Measurements from ENCODE around the gene CCT2. TPM values are rescaled to one million over a fixed set of nuclear protein-coding genes. Genes with fewer than 3 reads are reported as not detected.

CCT2 gene
- total and polyA plus RNA-seq, 9 of the 15 experiments (the other 6 are each of a cell fraction or from before 2014, with no cell fraction given), result 341 to 738 (median 490) TPM

DNA sequence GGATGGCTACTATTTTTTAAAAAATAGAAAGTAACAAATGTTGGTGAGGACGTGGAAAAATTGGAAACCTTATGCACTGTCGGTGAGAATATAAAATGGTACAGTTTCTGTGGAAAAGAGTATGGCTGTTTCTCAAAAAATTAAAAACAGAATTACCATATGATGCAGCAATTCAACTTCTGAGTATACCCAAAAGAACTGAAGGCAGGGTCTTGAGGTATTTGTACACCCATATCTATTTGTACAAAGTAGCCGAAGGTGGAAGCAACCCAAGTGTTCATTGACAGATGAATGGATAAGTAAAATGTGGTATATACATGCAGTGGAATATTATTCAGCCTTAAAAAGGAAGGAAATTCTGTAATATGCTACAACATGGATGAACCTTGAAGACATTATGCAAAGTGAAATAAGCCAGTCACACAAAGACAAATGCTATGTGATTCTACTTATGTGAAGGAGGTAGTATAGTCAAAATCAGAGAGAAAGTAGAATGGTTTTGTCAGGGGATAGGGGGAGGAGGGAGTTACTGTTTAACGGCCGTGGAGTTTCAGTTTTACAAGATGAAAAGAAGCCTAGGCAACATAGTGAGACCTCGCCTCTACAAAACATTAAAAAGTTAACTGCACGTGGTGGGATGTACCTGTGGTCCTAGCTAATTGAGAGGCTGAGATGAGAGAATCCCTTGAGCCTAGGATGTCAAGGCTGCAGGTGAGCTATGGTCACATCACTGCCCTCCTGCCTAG lies 38.4 kb upstream of the CCT2 start:
- Histone ChIP-seq H3K9me3 (replicated peaks; ENCODE audit: control insufficient read depth, insufficient read depth, low read depth, low read length) (no peaks in the 10 kb centered on the region; the same call in 1 of the 2 replicates), H3K9ac (ENCODE audit: insufficient read depth in 1 of 2, low read depth in 2 of 2, low read length in 2 of 2) (no peak overlapping the region), H2AFZ (ENCODE audit: low read depth, low read length) (no peak overlapping the region), H3K4me3 (no peak overlapping the region), H3K36me3 (ENCODE audit: control insufficient read depth, insufficient read depth, low read length) (no peaks in the 10 kb centered on the region), H3K9me1 (ENCODE audit: control insufficient read depth, insufficient read depth, low read length) (no peaks in the 10 kb centered on the region), H3K27ac (ENCODE audit: extremely low read depth, low read depth, low read length) (no peak overlapping the region), H3K79me2 (ENCODE audit: control insufficient read depth, insufficient read depth, low read length) (no peaks in the 10 kb centered on the region), H3K4me2 (ENCODE audit: insufficient read depth, low read length) (no peak overlapping the region), H3K27me3 (ENCODE audit: control insufficient read depth in 2 of 2, insufficient read depth in 2 of 2, low read length in 2 of 2) (no peaks in the 10 kb centered on the region), H3K4me1 (replicated peaks in 1 of 2; ENCODE audit: control insufficient read depth in 2 of 2, insufficient read depth in 2 of 2, low read length in 2 of 2) (no peaks in the 10 kb centered on the region), H4K20me1 (replicated peaks; ENCODE audit: control insufficient read depth, insufficient read depth, low read length) (no peaks in the 10 kb centered on the region)
- WGBS (ENCODE audit: insufficient coverage, low coverage, missing lambda C conversion rate), result 83% methylated on average over 7 of the region's 7 CpGs
- ChIA-PET POLR2A (no interaction called here), CTCF (ENCODE audit: low intra/inter-chr PET ratio) (no interaction called here)
- FAIRE-seq, result no peak
- in situ Hi-C loops (cut with MboI), result no loop called here
- no peak for DNase-seq (ENCODE audit: extremely low read depth in 1 of 4, low spot score in 3 of 4)
- ATAC-seq, result no peak
- TF ChIP-seq ZNF146 (CRISPR knock-in tag; IDR thresholded peaks at IDR 0.05; ENCODE audit: unreplicated experiment) (peak; percentile 22), PHB2 (IDR thresholded peaks at IDR 0.05; ENCODE audit: low read depth) (no peak), ZFP91 (CRISPR knock-in tag; IDR thresholded peaks at IDR 0.05) (no peak)
- intact Hi-C loops (cut with micrococcal nuclease), result no loop called here
- BruUV-seq (replicated peaks), result no TSS peak

DNA sequence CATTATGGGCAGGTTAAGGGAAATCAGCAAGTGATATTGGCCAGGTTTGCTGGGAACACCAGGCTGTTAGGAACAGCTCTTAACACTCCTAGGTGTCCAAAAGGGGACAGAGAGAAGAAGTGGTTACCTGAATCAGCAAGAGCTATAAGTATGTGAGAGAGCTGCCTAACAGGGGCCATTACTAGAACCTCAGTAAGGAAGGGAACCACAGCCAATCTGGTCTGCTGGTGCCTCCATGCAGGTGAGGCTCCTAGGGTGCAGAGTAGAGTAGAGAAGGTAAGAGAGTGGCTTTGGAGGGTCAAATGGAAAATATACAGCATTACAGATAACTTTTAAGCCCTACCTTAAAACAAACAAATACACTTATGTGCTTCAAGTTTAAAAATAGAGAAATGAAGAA lies 36.6 kb upstream of the CCT2 start:
- Histone ChIP-seq H3K4me2 (ENCODE audit: insufficient read depth, low read length) (no peak overlapping the region), H3K27ac (ENCODE audit: extremely low read depth, low read depth, low read length) (no peak overlapping the region), H4K20me1 (replicated peaks; ENCODE audit: control insufficient read depth, insufficient read depth, low read length) (no peaks in the 10 kb centered on the region), H2AFZ (ENCODE audit: low read depth, low read length) (no peak overlapping the region), H3K9ac (ENCODE audit: insufficient read depth in 1 of 2, low read depth in 2 of 2, low read length in 2 of 2) (no peak overlapping the region), H3K27me3 (ENCODE audit: control insufficient read depth in 2 of 2, insufficient read depth in 2 of 2, low read length in 2 of 2) (no peaks in the 10 kb centered on the region), H3K4me3 (no peak overlapping the region), H3K9me1 (ENCODE audit: control insufficient read depth, insufficient read depth, low read length) (no peaks in the 10 kb centered on the region), H3K4me1 (replicated peaks in 1 of 2; ENCODE audit: control insufficient read depth in 2 of 2, insufficient read depth in 2 of 2, low read length in 2 of 2) (no peaks in the 10 kb centered on the region; a peak in 1 of 5 replicates), H3K36me3 (ENCODE audit: control insufficient read depth, insufficient read depth, low read length) (no peaks in the 10 kb centered on the region), H3K9me3 (replicated peaks; ENCODE audit: control insufficient read depth, insufficient read depth, low read depth, low read length) (no peaks in the 10 kb centered on the region; the same call in 1 of the 2 replicates), H3K79me2 (ENCODE audit: control insufficient read depth, insufficient read depth, low read length) (no peaks in the 10 kb centered on the region)
- intact Hi-C loops (cut with micrococcal nuclease) (no loop called here), in situ Hi-C loops (cut with MboI) (no loop called here)
- ChIA-PET POLR2A (interaction anchor here (0.9 kb wide), 1 partner anchor 34 kb away, joined by 3 read pairs; no protein-coding TSS in a partner anchor), CTCF (ENCODE audit: low intra/inter-chr PET ratio) (no interaction called here)
- FAIRE-seq (no peak), ATAC-seq (no peak), DNase-seq (ENCODE audit: extremely low read depth in 1 of 4, low spot score in 3 of 4) (no peak)
- TF ChIP-seq PPARD (CRISPR knock-in tag; IDR thresholded peaks at IDR 0.05) (no peak), FOXM1 (IDR thresholded peaks at IDR 0.05; ENCODE audit: low read depth) (no peak), FOXM1 (CRISPR knock-in tag; IDR thresholded peaks at IDR 0.05; ENCODE audit: low read depth) (no peak), NFIC (IDR thresholded peaks at IDR 0.05) (no peak)
- BruUV-seq (replicated peaks), result no TSS peak
